ENCODE results near the gene ANAPC15. TPM values are rescaled to one million over a fixed set of nuclear protein-coding genes. Genes with fewer than 3 reads are reported as not detected.

Gene ANAPC15
- total RNA-seq, 1 experiment from 2014 or later, result 63.6 TPM

- no peaks in the 10 kb centered on the region for H3K27me3 Mint-ChIP-seq (ENCODE audit: insufficient read depth, unreplicated experiment)
- H3K36me3 Mint-ChIP-seq (ENCODE audit: insufficient read depth, unreplicated experiment), result no peaks in the 10 kb centered on the region
- no peak overlapping the region for H3K4me3 Mint-ChIP-seq (ENCODE audit: unreplicated experiment)
- no peaks in the 10 kb centered on the region for H3K4me1 Mint-ChIP-seq (ENCODE audit: insufficient read depth, unreplicated experiment)
- ChIA-PET CTCF (interaction anchor here (0.6 to 1.3 kb wide), 2 partner anchors 11 to 14 kb away, joined by 5 to 6 read pairs; no protein-coding TSS in a partner anchor), POLR2A (interaction anchor here (0.8 to 1.3 kb wide), 2 partner anchors 14 to 16 kb away, joined by 4 read pairs; partner anchors contain the start of gene ANAPC15)
- no peaks in the 10 kb centered on the region for H3K9me3 Mint-ChIP-seq (ENCODE audit: unreplicated experiment)
- intact Hi-C loops (cut with micrococcal nuclease), result no loop called here
- no TSS peak for BruUV-seq (replicated peaks)
- no peak for TF ChIP-seq CTCF (IDR thresholded peaks at IDR 0.05; ENCODE audit: unreplicated experiment)
- no peak for DNase-seq (ENCODE audit: unreplicated experiment)
- H3K27ac Mint-ChIP-seq (ENCODE audit: low read depth, unreplicated experiment), result no peak overlapping the region
These were observed 16.9 kb upstream of the ANAPC15 start for GRCh38 chr11:72129381-72129780.

DNA sequence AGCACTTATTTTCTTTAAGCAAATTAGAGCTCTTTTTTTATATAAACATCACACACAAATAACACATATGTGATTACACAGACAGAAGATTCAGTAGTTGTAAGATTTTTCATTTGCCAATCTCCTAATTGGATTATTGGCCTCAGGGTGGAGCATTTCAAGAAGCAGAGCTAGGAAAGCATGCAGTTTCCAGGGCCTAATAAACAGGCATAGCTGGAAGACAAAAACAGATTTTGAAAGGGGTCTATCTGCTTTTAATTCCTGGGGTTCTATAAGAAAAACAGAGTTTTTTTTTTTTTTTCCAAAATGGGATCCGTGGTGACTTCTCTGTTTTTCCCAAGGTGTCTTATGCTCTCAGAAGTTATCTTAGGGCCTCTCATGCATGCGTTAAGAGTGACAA lies 15.4 kb upstream of the ANAPC15 start:
- no peak overlapping the region for H3K4me3 Mint-ChIP-seq (ENCODE audit: unreplicated experiment)
- intact Hi-C loops (cut with micrococcal nuclease), result no loop called here
- no peak overlapping the region for H3K27ac Mint-ChIP-seq (ENCODE audit: low read depth, unreplicated experiment)
- no TSS peak for BruUV-seq (replicated peaks)
- no peaks in the 10 kb centered on the region for H3K27me3 Mint-ChIP-seq (ENCODE audit: insufficient read depth, unreplicated experiment)
- no peak for DNase-seq (ENCODE audit: unreplicated experiment)
- H3K4me1 Mint-ChIP-seq (ENCODE audit: insufficient read depth, unreplicated experiment), result no peaks in the 10 kb centered on the region
- no peak for TF ChIP-seq CTCF (IDR thresholded peaks at IDR 0.05; ENCODE audit: unreplicated experiment)
- CTCF ChIA-PET, result interaction anchor here (0.6 to 2.1 kb wide), 3 partner anchors 16 to 115 kb away, joined by 3 to 7 read pairs (median 6); no protein-coding TSS in a partner anchor
- H3K36me3 Mint-ChIP-seq (ENCODE audit: insufficient read depth, unreplicated experiment), result no peaks in the 10 kb centered on the region
- POLR2A ChIA-PET, result interaction anchor here (0.6 to 1.9 kb wide), 5 partner anchors 12 to 52 kb away, joined by 3 to 8 read pairs (median 3); partner anchors contain the start of gene ANAPC15
- H3K9me3 Mint-ChIP-seq (ENCODE audit: unreplicated experiment), result no peaks in the 10 kb centered on the region

GRCh38 chr11:72125956-72126355 lies 13.5 kb upstream of the ANAPC15 start:
- H3K27me3 Mint-ChIP-seq (ENCODE audit: insufficient read depth, unreplicated experiment), result no peaks in the 10 kb centered on the region
- CTCF ChIA-PET, result interaction anchor here (1.1 to 1.7 kb wide), 3 partner anchors 11 to 57 kb away, joined by 3 to 5 read pairs (median 4); no protein-coding TSS in a partner anchor

DNA sequence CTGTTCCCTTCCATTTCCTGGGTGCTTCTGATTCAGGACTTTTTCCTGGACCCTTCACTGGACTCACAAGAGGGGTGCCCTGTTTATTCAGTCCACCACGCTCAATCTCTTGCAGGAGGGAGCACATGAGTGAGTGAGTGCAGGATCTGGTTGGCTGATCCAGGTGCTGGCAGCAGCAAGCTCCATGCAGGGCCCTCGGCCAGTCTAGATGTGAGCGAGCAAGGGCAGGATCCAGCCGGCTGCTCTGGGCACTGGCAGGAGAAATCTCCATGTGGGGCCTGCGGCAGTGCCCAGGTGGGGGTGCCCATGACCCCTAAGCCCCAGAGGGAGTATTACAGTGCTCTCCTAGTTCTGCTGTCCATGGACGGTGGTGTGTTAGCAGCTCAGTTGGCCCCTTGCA lies 11.6 kb upstream of the ANAPC15 start:
- no peak for DNase-seq (ENCODE audit: unreplicated experiment)
- peaks cover 1% of the 10 kb centered on the region for H3K36me3 Mint-ChIP-seq (ENCODE audit: insufficient read depth, unreplicated experiment)
- no peak overlapping the region for H3K4me3 Mint-ChIP-seq (ENCODE audit: unreplicated experiment)
- no peaks in the 10 kb centered on the region for H3K9me3 Mint-ChIP-seq (ENCODE audit: unreplicated experiment)
- H3K27ac Mint-ChIP-seq (ENCODE audit: low read depth, unreplicated experiment), result no peak overlapping the region
- ChIA-PET POLR2A (interaction anchor here (1.2 to 1.4 kb wide), 2 partner anchors 11 to 21 kb away, joined by 3 to 6 read pairs; partner anchors contain the start of gene ANAPC15), CTCF (interaction anchor here (1.0 kb wide), 1 partner anchor 57 kb away, joined by 3 read pairs; no protein-coding TSS in a partner anchor)
- H3K4me1 Mint-ChIP-seq (ENCODE audit: insufficient read depth, unreplicated experiment), result no peaks in the 10 kb centered on the region
- H3K27me3 Mint-ChIP-seq (ENCODE audit: insufficient read depth, unreplicated experiment), result no peaks in the 10 kb centered on the region
- no TSS peak for BruUV-seq (replicated peaks)
- intact Hi-C loops (cut with micrococcal nuclease), result no loop called here
- no peak for TF ChIP-seq CTCF (IDR thresholded peaks at IDR 0.05; ENCODE audit: unreplicated experiment)

More at GRCh38 chr11:72125956-72126355, 13.5 kb upstream of the ANAPC15 start:
- Mint-ChIP-seq H3K9me3 (ENCODE audit: unreplicated experiment) (no peaks in the 10 kb centered on the region), H3K4me3 (ENCODE audit: unreplicated experiment) (no peak overlapping the region), H3K36me3 (ENCODE audit: insufficient read depth, unreplicated experiment) (no peaks in the 10 kb centered on the region), H3K27ac (ENCODE audit: low read depth, unreplicated experiment) (no peak overlapping the region), H3K4me1 (ENCODE audit: insufficient read depth, unreplicated experiment) (no peaks in the 10 kb centered on the region)
- intact Hi-C loops (cut with micrococcal nuclease), result no loop called here
- TF ChIP-seq CTCF (IDR thresholded peaks at IDR 0.05; ENCODE audit: unreplicated experiment), result no peak
- POLR2A ChIA-PET, result interaction anchor here (1.1 to 1.3 kb wide), 2 partner anchors 12 to 15 kb away, joined by 4 read pairs; no protein-coding TSS in a partner anchor
- BruUV-seq (replicated peaks), result no TSS peak
- no peak for DNase-seq (ENCODE audit: unreplicated experiment)
